HG03457 (cell line): ENCODE data around the gene LMF1.

Experiments used
- ATAC-seq: cut with Tn5 transposase; IDR thresholded peaks from one replicate; pipeline ENCODE4 v1.9.1; 2021; ENCODE audit warnings: moderate number of reproducible peaks; ENCODE audit not compliant: unreplicated experiment

LMF1 gene

GRCh38 chr16:916035-916799, 54.6 kb downstream of the LMF1 start:
- ATAC-seq, result no peak

GRCh38 chr16:915546-915945, 55.2 kb downstream of the LMF1 start:
- no peak for ATAC-seq

DNA sequence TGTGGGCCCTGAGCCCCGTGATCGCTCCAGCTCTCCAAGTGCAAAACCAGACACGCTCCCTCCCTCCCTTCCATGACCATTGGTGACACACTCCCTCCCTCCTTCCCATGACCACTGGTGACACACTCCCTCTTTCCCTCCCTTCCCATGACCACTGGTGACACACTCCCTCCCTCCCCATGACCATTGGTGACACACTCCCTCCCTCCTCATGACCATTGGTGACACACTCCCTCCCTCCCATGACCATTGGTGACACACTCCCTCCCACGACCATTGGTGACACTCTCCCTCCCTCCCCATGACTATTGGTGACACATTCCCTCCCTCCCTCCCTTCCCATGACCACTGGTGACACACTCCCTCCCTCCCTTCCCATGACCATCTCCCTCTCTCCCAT, 56.3 kb downstream of the LMF1 start:
- no peak for ATAC-seq

DNA sequence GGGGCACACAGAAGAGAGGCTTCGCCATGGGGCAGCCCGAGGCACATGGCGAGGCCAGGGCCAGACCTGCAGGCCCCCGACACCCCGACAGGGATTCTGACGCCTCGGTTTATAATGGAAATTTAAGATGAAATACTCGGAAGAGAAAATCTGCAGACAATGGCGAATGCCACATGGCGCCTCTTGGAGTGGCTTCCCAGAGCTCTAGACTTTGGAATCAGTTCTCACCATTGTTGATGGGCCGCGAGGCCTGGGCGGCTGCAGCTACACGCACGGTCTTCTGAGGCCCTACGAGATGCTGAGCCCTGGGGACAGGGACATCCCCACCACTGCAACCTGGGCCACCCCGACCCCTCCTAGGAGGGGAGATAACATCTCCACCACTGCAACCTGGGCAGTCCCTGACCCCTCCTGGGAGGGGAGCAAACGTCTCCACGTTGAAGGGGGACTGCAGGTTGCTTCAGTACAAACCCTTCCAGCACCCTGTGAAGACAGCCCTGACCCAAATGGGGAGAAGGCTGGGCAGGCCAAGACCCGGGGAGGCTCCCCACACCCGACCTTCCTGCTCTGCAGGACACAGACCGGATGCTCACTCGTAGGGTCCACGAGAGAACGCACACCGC, 56.9 kb downstream of the LMF1 start:
- ATAC-seq, result no peak

DNA sequence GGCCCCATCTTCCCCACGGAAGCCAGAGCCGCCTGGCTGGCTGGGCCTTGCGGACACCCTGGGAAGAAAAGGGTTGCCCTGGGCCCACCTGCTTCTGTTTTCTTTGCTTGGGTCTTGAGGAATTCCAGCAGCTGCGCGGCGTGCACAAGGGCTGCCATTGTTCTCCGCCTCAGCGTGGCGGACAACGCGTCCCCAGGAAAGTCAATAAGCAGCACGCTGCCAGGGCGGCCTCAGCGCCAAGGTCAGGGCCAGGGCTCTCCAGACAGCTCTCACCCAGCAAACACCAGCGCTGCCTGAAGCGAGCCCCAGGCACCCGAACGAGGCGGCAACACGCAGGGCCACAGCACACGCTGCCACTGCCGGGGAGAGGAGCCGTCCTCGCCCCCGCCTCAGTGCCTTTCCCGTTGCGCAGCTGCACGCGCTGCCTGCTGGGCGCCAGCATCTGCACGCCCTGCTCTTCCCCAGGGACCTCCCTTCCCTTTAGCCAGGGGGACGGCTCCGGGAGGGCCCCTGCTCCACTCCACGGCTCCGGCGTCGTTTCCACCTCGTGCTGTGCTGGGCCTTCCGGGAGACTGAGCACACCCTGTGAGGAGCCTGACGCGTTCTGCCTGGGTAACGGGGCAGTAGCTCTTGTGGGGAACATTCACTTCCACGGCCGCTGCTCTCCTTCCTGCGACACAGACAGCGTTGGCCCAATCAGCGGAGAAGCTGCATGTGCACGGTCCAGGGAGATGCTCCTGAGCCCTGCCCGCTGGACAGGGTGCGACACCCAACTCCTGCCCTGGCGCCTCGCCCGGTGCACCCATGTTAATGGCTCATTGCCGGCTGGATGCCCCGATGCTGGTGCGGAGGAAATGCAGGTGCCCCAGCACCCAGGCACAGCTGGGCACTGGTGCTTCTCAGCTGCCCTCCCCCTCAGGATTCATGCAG, 57.8 kb downstream of the LMF1 start:
- no peak for ATAC-seq

GRCh38 chr16:912322-912683, 58.5 kb downstream of the LMF1 start:
- ATAC-seq, result no peak

GRCh38 chr16:911604-912321, 59.0 kb downstream of the LMF1 start:
- ATAC-seq, result no peak

DNA sequence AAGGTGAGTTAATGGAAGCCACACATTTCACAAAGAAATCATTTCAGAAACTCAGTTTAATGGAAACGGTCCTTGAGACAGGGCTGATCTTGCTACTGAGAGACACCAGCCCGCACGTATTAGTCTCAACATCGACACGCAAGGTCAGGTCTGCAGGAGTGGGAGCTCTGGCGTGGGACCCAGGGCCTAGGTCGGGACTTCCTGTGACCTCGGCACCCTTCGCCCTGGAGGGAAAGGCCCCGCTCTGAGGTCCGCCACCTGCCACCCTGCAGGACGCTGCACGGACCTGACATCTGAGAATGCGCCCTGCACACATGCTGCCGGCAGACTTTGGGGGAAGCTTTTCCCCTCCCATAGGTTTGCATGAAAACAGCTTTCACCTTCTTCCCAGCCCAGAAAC, 59.7 kb downstream of the LMF1 start:
- no peak for ATAC-seq

DNA sequence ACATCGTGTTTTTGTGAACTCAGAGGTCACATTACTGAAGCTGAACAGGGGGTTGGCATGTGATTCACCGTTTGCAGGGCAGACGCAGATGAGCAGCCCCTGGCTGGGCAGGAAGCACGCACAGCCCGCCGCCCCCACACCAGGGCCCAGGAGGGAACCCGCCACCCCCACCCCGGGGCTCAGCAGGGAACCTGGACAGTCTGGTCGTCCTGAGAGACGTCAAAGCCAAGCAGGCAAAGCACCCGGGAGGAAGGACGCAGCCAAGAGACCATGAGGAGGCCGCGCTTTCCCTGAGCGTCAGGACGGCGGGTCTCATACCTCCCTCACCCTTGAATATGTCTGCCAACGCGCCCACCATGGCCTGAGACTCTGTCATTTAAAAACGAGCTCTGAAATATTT, 60.6 kb downstream of the LMF1 start:
- no peak for ATAC-seq

- ATAC-seq, result no peak
Measured at GRCh38 chr16:909281-910000, 61.3 kb downstream of the LMF1 start.

DNA sequence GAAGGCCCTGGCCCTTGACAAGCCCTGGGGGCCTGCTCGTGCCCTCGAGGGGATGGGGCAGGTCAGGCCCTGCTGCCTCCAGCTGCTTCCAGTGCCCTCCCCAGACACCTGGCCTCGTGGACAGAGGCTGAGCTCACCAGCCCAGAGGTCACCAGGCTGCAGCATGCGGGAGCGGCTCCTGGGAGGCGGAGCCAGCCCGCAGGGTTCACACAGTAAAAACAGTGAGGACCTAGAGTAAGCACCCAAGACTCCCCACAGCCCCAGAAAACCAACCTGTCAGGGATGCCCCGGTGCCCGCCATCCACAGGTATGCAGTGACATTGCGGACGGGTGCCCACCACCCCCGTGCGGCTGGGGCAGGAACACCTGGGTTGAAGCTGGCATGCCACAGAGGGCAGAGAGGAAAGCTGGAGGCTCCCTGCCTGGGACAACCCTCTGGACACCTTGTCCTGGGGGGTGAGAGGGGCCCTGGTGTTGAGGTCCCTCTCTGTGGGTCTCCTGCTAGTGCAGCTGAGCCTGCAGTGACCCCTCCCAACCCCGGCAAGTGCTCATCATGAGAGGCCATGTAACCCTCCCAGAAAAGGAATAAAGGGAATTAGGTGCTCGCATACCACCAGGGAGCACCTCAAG, 62.1 kb downstream of the LMF1 start:
- no peak for ATAC-seq

- no peak for ATAC-seq
Measured at GRCh38 chr16:907842-908241, 62.9 kb downstream of the LMF1 start.

DNA sequence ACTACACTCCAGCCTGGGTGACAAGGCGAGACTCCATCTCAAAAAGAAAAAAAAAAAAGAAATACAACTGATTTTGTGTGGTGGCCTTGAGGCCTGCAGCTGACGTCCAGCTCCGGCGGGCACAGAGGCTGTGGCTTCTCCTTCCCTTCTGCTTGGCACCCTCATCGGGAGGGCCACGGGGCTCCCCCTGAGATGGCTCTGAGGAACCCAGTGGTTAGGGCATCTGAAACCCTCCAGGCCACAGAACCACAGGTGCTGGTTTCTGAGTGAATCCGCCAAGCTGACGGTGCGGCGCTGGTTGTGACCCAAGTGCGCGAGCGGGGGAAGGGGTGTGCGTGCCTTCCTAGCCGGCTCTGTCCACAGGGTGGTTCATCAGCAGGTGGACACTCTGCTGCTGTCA, 63.4 kb downstream of the LMF1 start:
- ATAC-seq, result no peak

DNA sequence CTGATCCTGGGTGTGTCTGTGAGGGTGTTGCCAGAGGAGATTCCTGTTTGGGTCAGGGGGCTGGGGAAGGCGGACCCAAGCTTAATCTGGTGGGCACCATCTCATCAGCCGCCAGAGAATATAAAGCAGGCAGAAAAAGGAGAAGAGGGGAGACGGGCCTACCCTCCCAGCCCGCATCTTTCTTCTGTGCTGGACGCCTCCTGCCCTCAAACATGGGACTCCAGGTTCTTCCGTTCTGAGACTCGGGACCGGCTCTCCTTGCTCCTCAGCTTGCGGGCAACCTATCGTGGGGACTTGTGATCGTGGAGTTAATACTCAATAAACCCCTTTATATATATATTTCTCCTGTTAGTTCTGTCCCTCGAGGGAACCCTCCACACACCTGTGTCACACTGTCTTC, 64.5 kb downstream of the LMF1 start:
- no peak for ATAC-seq

DNA sequence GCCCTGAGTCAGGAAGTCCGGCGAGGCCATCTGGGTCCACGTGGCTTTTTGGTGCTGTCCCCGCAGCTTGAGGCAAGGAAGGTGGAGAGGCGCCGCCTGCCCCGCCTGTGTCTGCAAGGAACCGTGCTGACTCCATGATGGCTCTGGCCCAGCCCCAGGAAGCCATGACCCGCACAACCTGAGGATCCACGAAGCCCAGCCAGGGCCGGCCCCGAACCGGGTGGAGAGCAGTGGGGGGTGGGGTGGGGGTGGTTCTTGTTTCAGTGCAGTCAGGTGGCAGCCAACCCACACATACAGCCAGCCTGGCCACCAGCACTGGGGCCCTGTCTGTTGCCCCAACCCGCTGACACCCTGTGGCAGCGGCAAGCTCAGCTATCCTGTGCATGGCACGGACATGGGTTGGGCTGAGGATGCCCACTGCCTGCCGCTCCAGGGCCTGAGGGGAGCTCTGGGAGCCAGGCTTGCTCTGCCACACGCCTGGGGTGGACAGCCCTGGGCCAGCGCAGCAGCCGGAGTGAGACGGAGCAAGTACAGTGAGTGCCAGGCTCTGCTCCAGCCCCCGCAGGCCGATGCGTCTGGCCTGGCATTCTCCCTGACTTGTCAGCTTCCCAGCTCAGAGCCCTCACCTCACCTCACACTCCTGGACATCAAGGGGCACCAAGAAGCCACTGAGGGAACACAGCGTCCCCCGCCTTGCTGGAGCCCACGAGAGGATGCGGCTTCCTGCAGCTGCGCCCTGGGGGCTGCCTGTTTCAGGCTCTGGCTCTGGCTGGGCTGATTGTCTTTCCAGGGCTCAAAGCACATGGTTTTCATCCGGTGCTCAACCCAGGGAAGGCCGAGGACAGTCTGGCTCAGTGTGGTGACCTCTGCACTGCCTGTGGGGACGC, 68.8 kb downstream of the LMF1 start:
- no peak for ATAC-seq

GRCh38 chr16:901149-901548, 69.6 kb downstream of the LMF1 start:
- ATAC-seq, result no peak

DNA sequence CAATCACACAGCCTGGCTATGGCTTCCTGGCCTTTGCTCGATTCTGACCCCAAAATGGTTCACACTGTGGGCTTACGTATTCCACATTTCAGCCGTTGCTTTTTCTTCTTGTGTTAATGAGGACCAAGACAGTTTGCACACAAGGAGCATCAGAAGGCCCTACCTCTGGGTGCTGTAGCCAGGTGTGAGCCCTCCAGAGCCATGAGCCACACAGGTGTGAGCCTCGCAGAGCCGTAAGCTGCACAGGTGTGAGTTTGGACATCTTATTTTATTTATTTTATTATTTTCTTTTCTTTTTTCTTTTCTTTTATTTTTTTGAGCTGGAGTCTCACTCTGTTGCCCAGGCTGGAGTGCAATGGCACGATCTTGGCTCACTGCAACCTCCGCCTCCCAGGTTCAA, 70.6 kb downstream of the LMF1 start:
- ATAC-seq, result no peak

DNA sequence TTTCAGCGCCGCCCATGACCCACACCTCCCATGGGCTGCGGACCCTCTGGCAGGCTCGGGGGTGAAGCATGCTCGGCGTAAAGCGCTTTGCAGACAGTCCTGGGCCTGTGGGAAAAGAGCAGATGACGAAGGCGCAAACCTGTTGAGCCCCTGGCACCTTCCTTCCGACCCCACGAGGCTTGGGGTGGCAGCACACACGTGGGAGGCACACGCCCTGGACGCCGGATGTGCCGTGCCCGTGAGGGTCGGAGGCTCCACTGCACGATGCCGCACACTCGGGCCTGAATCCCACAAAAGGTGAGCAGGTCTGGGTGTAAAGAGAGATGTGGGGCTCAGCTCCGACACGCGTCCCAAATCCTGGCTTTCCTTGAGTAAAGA, 71.1 kb downstream of the LMF1 start:
- ATAC-seq, result no peak
